HPDE6-E6E7 (cell line): ENCODE measurements around the gene RSPH1.
A peak's percentile ranks its signal among the peaks of the same experiment; 100 is the strongest.

Experiments used
- DNase-seq: peaks from one replicate; pipeline ENCODE4 v3.0.0; 2011; ENCODE audit warnings: missing footprints; ENCODE audit errors: extremely low spot score

The RSPH1 gene

DNA sequence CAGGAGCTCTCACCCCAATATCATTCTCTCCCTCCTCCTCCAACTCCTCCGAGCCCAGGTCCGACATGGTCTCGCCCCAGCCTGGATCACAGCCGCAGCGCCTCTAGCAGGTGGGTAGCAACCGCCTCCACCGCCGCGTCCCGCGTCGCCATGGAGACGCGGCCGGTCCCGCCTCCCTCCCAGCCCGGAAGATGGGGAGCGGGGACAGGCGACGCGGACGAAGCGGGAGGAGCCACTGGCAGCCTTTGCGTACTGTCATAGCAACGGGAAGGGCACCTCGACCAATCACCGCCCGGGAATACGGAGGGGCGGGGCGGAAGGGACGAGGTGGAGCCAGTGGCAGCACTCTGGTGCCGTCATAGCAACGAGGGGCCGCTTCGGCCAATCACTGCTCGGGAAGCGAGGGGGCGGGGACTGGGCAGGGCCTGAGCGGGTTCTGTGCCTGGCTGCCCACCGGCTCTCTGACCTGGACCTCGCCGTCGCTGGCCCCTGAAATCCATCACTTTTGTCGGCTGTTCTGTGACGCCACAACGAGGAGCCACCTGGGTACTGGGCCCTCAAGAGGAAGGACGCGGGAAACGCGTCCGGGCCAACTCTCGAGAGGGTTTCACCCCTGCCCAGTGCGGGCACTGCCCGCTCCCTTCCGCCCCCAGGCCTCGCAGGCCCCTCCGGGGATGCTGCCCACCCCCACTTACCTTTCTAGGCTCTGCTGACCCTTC, at the start of gene RSPH1:
Gene RSPH1 (minus strand): TSS at position 105 of the 719 bp plus-strand sequence. CDS start 38 bp downstream, at position 67.
- peak; percentile 96 for DNase-seq

DNA sequence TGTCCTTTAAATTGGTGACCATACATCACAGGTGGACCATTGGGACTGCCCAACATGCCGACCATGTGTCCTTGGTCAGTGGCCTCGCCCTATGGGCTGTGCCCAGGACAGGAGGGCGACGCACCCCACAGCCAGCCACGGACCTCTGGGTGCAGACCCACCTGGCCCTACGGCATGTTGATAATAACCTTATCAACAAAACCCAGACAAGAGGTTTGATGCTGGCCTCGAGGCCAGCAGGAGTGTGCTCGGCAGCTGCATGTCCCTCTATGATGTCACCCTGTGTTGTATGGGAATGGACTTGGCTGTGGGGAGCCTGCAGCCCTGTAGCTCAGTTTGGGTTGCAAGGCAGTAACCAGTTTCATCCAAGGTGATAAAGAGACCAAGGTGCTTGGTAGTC, 49.7 kb upstream of the RSPH1 start:
- no peak for DNase-seq

DNA sequence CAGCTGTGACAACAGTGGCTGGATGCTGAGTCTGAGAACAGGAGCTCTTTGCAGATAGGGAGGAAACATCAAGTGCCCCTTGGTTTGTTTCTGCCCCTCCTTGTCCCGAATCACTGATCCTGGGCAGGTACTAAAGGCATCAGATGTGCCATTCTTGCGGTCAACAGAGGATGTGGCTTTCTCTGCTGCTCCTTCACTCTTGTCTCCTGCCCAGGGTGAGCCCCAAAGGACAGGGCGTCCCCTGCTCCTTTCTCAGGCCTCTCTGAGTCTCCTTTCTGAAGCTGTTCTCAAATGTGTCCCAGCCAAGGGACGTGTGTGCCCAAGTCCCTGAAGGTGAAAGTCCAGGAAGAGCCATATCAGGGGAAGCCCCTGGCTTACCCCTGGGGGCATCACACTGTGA, 49.3 kb upstream of the RSPH1 start:
- no peak for DNase-seq

DNA sequence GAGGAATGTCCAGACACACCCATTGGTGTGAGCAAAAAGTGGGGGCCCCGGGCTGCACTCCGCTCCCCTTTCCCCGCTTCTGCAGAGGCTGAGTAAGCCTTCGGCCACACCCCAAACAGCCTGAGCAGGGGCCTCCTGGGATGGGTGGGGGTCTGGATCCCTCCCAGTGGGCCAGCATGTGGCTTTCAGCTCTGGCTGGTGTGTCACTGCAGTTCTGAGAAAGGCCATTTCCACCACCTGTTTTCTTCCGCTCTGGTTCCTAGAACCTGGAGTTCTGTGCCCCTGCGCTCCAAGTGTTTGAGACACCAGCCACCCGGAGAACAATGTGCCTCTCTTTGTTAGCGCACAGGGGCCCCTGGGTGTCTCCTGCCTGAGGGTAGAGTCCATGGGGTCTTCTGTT, 48.5 kb upstream of the RSPH1 start:
- DNase-seq: no peak

DNA sequence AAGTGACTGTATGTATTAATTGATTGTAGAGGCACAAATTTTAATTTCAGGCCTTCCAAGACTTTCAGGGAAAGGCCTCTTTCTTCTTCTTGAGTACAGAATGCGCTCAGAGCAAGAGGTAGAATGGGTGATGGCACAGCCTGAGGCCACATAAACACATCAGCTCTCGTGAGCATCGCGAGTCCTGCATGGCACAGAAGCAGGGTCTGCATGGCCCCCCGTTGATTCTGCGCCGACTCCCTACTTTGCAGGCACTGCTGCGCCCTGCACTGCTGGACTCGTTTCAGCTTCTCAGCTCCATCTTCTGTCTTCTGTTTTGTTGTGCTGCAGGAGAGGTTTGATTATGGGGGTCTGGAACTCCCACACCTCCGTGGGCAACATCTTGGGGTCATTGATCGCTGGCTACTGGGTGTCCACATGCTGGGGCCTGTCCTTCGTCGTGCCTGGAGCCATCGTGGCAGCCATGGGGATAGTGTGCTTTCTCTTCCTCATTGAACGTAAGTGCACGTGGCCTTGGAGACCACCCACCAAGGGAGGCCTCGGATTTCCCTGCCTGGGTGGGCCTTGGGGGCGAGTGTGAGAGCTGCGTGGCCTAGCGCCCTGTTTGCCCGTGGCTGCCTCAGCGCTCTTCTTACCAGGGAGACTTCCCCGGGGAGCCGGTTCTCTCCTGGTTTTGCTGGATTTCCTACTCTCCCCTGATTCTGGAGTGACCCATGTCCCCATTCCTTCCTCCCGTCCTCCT, 47.3 kb upstream of the RSPH1 start:
- no peak for DNase-seq

DNA sequence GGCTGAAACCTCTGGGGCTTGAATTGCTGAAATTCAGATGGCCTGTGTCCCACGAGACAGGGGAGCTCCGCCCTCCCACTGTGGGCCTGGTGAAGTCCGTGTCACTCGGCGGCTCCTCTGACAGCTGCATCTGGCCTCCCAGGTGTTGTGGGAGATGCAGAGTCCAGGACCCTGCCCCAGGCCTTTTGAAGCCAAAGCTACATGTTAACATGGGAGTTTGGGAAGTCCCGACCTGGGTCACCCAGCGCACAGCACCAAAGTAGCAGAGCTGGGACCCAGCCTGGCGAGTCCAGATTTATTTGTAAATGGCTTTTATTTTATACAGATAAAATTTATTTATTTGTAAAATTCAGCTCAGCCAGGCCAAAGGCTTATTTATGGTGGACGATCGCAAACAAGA, 46.6 kb upstream of the RSPH1 start:
- DNase-seq: no peak

DNA sequence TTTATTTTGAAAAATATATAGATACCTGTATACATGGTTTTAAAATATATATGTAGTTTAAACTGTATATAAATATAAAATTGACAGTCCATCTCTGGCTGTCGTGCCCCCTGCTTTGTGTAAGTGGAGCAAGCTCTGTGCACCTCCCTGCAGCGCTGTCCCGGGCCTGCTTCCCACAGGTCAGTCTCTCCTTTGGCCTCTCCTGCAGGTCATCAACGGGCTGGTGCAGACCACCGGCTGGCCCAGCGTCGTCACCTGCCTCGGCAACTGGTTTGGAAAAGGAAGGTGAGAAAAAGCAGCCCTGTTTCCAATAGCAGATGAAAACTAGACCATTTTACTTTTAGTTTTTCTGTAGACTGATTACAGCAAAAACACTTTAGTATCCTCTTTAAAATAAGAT, 46.2 kb upstream of the RSPH1 start:
- DNase-seq: no peak

DNA sequence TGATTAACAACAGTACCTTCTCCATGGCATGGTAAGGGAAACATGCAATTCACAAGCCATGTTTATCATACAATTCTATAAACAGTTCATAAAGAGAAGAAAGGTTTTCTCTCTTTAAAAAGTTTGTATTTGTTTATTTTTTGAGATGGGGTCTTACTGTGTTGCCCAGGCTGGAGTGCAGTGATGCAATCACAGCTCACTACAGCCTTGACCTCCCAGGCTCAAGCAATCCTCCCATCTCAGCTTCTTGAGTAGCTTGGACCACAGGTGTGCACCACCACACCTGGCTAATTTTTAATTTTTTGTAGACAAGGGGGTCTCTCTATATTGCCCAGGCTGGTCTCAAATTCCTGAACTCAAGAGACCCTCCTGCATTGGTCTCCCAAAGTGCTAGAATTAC, 45.6 kb upstream of the RSPH1 start:
- DNase-seq: no peak

DNA sequence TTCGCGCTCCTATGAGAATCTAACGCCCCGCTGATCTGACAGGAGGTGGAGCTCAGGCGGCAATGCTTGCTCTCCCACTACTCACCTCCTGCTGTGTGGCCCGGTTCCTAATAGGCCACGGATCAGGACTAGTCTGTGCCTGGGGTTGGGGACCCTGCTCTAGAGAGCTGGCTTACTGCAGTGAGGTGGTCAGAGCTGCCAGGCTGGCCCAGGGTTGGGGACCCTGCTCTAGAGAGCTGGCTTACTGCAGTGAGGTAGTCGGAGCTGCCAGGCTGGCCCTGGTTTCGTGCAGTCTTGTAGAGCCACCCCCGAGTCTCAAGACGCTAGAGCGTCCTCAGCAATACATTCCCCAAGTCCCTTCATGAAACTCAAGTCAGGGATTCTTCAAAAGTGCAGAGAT, 45.1 kb upstream of the RSPH1 start:
- no peak for DNase-seq

DNA sequence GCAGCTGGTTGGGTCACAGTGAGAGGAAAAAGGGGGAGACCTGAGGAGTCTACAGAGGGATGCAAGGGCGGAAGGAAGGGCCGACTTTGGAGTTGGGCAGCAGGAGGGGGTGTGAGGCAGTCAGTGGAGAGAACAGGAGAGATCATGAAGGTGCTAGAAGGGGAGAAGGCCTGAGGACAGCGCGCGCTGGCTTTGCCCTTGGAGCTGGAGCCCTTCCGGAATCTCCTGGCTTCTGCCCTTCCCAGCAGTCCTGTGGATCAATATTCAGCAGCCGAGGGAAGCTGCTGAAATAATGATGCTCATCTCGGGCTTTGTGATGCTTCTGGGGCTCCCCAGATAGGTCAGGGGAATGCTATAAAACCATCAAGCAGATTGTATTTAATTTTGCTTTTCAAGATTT, 44.4 kb upstream of the RSPH1 start:
- DNase-seq: no peak

DNA sequence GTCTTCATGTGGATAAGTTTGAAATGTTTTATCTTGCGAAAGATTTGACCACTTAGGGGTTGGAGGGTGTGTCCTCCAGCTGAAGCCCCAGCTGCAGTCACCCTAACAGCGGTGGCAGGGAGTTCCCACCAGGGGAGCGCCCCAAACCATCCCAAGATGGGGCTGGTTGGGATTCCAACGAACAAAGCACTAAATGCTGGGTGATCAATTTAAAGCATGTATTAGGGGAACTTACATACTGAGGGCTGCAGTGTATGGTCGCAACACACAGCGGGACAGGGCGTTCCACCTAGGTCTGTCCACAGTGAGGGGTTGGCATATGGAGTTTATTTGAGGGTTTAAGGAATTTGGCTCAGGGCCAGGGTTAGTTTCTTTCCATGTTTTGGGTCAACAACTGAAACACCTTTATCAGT, 43.9 kb upstream of the RSPH1 start:
- DNase-seq: no peak

DNA sequence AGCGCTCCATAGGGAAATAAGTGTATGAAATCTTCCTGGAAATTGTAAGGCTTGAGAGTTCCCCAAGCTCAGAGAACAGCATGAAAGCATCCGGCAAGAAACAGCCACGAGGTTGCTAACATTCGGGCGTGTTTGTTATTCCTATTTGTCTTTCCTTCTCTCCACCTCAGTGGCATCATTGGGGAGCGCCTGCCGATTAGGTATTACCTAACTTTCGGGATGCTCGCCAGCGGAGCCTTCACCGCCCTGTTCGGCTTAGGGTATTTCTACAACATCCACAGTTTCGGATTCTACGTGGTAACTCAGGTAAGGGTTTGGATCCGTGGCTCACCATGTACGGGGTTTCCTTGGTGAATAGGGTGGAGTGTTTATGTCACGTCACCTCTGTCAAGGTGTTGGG, 43.3 kb upstream of the RSPH1 start:
- no peak for DNase-seq

DNA sequence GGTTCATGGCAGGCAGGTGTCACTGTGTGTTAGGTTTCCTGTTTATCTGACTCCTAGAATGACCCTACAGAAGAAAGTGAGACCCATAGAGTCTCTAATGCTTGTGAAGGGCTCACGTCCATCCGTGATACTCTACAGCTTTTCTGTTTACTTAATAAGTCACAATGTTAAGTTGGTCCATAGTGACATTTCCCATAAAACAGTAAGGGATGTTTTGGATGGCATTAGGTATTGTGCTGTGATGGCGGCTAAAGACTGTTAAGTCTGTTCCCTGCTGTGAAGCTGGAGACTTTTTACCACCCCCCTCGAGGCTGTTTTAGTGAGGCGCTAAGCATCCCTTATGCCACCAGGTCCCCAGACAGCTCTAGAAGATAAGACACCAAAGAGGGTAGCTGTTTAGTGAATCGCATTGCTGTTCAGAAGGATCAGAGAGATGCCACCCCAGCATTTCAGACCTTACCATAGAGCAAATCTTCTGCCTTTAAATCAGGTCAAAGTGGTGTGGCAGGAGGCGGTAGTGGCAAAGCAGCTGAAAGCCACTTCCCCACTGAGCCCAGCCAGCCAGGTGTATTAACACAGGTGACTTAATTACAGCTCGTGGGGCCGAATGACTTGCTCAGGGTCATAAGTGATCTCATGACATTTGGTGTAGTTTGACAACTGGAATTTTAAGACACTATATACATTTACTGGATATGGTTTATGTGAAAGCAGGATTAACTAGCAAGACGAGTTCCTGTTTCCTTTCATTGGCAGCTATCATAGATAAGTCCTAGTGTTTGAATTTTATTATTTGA, 42.7 kb upstream of the RSPH1 start:
- no peak for DNase-seq

DNA sequence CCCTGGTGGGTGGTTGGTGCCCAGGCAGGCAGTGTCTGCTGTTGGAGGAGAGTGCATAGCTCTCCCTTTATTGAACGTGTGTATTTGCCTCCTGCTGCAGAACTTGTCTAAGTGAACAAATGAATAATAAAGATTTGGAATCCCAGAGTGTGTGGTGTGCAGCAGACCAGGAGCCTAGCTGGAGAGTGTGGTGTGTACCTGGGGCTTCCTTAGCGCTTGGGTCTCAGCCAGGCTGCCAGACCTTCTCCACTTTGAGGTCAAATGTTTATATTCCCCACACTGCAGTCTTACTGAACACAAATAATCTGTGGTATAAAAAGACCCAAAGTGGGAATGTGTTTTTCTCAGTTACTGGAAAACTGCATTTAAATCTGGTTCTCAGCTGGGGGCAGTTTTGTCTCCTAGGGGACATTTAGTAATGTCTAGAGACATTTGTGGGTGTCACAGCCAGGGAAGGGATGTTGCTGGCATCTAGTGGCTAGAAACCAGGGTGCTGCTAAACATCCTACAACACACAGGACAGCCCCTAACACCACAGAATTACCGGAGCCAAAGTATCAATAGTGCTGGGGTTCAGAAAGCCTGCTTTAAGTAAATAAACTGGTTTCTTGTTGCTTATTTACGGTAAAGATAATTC, 41.2 kb upstream of the RSPH1 start:
- no peak for DNase-seq

DNA sequence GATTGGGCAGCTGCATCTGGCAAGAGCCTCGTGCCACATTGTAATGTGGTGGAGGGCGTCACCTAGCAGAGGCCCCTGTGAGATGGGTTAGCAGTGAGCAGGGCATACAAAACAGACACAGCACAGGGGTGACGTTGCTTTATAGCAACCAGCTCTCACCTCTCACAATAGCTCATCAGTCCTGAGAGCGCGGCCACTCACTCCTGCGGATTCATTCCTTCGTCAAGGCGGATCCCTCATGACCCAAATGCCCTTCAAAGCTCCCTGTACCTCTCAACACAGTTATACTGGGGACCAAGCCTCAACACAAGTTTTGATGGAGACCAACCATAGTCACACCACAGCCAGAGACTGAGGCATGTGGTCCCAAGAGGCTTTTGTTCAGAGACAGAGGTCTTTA, 40.6 kb upstream of the RSPH1 start:
- DNase-seq: no peak

DNA sequence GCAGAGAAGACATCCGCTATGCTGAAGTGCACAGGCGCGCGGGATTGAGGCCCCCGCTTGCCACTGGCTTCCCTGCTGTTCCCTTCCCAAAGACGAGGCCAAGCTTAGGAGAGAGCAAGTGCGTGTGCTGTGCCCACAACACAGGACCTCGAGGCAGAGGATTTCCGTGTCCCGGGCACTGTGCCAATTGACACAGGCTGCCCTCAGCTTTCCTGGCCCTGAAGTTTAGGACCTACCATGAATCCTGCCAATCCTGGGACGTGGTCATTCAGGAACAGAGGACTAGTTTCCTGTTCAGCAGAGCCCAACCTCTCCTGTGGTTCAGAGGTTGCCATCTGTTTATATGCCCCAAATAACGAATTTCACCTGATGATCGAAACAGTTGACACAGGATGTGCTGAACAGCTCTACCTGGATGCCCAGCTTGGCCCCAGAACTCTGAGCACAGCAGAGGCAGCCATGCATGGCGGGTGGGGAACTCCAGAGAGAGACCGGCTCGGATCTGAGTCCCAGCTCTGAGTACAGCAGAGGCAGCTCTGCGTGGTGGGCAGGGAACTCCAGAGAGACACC, 39.7 kb upstream of the RSPH1 start:
- no peak for DNase-seq

DNA sequence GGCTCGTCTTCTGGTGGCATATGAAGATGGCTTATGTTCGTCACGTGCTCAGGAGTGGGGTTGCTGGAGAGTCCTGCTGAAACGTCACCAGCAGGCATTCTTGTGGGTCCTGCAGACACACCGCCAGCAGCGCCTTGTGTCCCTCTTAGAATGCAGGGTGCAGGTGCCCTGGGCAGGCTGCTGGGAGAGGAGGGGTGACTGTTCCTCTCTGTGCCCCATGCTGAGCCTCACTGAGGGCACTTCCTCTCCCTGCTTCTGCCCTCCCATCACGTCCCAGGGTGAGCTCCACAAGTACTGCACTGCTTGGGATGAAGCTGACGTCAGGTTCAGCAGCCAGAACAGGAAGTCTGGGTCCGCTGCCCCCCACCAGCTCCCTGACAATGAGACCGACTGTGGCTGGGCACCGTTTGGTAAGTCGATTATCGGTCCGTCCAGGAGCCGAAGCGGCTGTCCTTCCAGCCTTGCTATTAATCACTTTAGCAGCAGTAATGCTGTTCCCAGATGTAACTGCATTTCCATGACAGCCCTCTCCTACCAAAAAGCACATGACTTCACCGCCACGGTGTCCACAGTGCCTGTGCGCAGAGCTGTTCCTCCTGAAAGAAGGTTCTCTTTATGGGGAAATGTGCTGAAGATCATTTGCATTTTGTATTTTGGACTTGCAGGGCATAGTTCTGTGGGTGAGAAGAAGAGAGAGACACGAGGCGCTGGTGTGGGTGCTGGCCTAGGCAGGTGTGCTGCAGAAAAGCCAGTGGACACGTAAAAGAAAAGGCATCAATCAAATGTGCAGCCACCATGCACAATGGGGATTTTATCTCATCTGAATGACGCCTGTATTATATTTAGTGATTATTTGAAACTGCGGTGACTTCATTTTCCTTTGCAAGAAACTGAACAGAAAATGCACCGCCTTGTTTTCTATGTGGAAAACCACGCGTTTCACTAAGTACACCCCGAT, 38.7 kb upstream of the RSPH1 start:
- DNase-seq: no peak

DNA sequence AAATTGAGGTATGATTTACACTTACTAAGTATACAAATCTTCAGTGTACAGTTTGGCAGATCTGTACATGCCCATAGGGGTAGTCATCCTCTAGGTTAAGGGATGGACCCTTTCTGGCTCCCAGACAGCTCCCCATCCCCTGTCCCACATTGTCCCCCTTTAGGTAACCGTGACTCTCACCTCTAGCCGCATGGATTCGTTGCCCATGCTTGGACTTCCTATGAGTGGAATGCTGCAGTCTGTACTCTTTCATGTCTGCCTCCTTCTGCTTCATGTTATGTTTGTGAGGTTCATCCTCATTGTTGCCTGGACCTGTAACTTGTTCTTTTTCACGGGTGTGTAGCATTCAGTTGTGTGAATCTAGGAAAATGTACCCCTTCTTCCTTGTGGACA, 37.9 kb upstream of the RSPH1 start:
- no peak for DNase-seq

DNA sequence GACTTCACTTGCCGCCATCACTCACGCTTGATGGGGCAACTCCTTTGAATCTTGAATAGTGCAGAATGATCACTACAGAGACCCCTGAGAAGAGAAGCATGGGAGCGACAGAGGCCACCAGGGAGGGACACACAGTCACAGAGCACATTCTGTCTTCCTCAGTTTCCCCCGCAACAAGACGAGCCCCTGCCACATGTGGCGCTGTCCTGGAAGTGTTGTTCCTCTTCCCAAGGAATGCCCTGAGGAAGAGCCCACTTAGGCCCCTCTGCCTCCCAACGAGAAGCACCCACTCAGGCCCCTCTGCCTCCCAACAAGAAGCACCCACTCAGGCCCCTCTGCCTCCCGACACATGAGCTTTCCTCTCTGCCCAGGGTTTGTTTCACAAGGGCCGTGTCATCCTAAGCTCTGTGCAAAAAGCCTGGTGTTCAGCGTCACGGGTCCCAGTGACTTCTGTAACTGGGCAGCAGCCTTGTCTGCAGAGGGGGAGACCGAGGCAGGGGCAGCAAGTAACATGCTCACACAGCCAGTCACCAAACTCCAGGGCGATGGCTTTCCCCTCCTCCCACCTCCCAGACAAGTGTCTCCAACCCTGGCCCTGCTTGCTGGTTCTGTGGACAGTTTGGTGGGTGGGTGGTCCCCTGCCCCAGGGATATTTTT, 37.4 kb upstream of the RSPH1 start:
- DNase-seq: no peak
